ENCODE data around the gene CREB3L4. TPM values are rescaled to one million over a fixed set of nuclear protein-coding genes. Genes with fewer than 3 reads are reported as not detected.

The CREB3L4 gene
- total and polyA plus RNA-seq, 2 of the 13 experiments (the other 11 are each of a cell fraction or from before 2014, with no cell fraction given): 9.9 to 18.7 TPM

DNA sequence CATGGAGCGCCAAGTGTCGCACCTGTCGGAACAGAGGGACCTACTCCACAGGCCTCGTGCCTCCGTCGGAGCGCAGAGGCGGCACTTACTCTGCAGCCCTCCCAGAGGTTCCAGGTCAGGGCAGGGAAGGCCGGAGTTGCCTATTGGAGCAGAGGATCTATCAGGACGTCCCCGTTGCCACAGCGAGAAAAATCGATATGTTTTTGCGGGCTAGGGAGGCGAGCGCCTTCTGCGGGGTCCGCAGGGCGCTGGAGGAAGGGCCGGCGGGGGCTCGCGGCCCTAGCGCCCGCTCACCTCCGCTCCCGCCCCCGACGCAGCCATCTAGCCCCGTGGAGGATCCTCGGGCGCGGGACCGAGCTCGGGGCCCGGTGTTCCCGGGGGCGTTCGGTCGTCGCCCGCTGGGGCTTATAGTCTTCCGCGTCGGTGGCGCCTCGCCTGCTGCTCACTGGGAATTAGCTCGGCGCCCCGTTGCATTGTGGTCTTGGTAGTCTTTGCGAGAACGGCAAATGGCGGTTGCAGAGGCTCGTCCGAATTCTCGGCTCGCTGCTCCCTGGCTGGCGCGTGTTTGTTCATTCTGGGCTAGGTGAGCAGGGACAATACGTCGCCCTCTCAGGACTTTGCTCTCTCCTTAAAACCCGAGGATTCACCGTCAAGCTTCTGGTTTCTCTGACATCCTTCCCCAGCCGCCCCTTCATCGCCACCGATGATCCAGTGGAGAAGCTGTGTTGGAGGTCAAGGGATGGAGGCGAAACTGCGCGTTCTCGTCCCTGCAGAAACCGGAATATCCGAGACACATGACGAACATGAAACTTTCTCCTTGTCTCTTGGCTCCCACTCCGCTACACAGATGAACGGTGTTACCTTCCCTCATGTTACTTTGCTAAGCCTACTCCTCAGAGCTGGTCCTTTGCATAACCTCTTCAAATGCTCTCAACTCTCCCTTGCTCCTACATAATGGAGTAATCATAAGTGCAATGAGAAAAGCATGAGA lies 9.8 kb downstream of the CREB3L4 start, which contains the start of gene JTB (continued):
- TF ChIP-seq, protein P1, sequence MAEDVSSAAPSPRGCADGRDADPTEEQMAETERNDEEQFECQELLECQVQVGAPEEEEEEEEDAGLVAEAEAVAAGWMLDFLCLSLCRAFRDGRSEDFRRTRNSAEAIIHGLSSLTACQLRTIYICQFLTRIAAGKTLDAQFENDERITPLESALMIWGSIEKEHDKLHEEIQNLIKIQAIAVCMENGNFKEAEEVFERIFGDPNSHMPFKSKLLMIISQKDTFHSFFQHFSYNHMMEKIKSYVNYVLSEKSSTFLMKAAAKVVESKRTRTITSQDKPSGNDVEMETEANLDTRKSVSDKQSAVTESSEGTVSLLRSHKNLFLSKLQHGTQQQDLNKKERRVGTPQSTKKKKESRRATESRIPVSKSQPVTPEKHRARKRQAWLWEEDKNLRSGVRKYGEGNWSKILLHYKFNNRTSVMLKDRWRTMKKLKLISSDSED (CRISPR knock-in tag; IDR thresholded peaks at IDR 0.05): no peak
- TF ChIP-seq ZNF605 (CRISPR knock-in tag; IDR thresholded peaks at IDR 0.05): peak; percentile 94
- no peak for TF ChIP-seq ZNF329 (CRISPR knock-in tag; IDR thresholded peaks at IDR 0.05; ENCODE audit: low read depth)
- 0 out of 2 replicates have a peak, but pooled peaks have one; percentile 41 for TF ChIP-seq ZBTB3 (CRISPR knock-in tag; IDR thresholded peaks at IDR 0.05; ENCODE audit: borderline replicate concordance, low read depth)
- TF ChIP-seq RXRB (CRISPR knock-in tag; IDR thresholded peaks at IDR 0.05; ENCODE audit: borderline replicate concordance): peak; percentile 20; the same call in 1 of the 2 replicates
- no peak for TF ChIP-seq NAIF1 (CRISPR knock-in tag; IDR thresholded peaks at IDR 0.05; ENCODE audit: borderline replicate concordance)
- TF ChIP-seq, protein P2, sequence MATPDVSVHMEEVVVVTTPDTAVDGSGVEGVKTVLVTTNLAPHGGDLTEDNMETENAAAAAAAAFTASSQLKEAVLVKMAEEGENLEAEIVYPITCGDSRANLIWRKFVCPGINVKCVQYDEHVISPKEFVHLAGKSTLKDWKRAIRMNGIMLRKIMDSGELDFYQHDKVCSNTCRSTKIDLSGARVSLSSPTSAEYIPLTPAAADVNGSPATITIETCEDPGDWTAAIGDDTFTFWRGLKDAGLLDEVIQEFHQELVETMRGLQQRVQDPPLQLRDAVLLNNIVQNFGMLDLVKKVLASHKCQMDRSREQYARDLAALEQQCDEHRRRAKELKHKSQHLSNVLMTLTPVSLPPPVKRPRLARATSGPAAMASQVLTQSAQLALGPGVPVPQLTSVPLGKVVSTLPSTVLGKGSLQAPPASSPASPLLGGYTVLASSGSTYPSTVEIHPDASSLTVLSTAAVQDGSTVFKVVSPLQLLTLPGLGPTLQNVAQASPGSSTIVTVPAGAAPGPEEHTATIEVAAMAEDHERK (CRISPR knock-in tag; IDR thresholded peaks at IDR 0.05; ENCODE audit: low read depth): peak; percentile 47; the same call in 1 of the 2 replicates
- TF ChIP-seq ZBTB20 (CRISPR knock-in tag; IDR thresholded peaks at IDR 0.05; ENCODE audit: borderline replicate concordance, low read depth): 0 out of 2 replicates have a peak, but pooled peaks have one; percentile 55
- TF ChIP-seq ZNF552 (CRISPR knock-in tag; IDR thresholded peaks at IDR 0.05; ENCODE audit: borderline replicate concordance): no peak
- no peak for TF ChIP-seq MBD4 (IDR thresholded peaks at IDR 0.05; ENCODE audit: borderline replicate concordance, low read length)
- TF ChIP-seq GFI1 (CRISPR knock-in tag; IDR thresholded peaks at IDR 0.05; ENCODE audit: borderline replicate concordance): peak; percentile 57; the same call in 1 of the 2 replicates
- 0 out of 2 replicates have a peak, but pooled peaks have one; percentile 21 for TF ChIP-seq GATAD2A (CRISPR knock-in tag; IDR thresholded peaks at IDR 0.05)
- TF ChIP-seq ZNF883 (CRISPR knock-in tag; IDR thresholded peaks at IDR 0.05; ENCODE audit: not compliant biosample characterization): peak; percentile 93
- peak; percentile 1; the same call in 1 of the 2 replicates for TF ChIP-seq ZNF749 (CRISPR knock-in tag; IDR thresholded peaks at IDR 0.05; ENCODE audit: borderline replicate concordance)
- TF ChIP-seq RBM39 (IDR thresholded peaks at IDR 0.05; ENCODE audit: low read depth, low read length, poor library complexity, severe bottlenecking): peak; percentile 58
- TF ChIP-seq, protein P3, sequence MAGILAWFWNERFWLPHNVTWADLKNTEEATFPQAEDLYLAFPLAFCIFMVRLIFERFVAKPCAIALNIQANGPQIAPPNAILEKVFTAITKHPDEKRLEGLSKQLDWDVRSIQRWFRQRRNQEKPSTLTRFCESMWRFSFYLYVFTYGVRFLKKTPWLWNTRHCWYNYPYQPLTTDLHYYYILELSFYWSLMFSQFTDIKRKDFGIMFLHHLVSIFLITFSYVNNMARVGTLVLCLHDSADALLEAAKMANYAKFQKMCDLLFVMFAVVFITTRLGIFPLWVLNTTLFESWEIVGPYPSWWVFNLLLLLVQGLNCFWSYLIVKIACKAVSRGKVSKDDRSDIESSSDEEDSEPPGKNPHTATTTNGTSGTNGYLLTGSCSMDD (CRISPR knock-in tag; IDR thresholded peaks at IDR 0.05): no peak
- no peak; the same call in 1 of the 2 replicates for TF ChIP-seq ZNF792 (CRISPR knock-in tag; IDR thresholded peaks at IDR 0.05)
- TF ChIP-seq FOXP1 (IDR thresholded peaks at IDR 0.05): no peak
- TF ChIP-seq FOXP1 (CRISPR knock-in tag; IDR thresholded peaks at IDR 0.05): no peak
- TF ChIP-seq POLR2A (IDR thresholded peaks at IDR 0.05; ENCODE audit: insufficient read depth in 1 of 2, low read depth in 2 of 2, low read length in 2 of 2): peak; percentile 86 to 88
- no peak for TF ChIP-seq PCBP1 (IDR thresholded peaks at IDR 0.05; ENCODE audit: borderline replicate concordance, low read depth, low read length)
- TF ChIP-seq ZNF263 (CRISPR knock-in tag; IDR thresholded peaks at IDR 0.05): 0 out of 2 replicates have a peak, but pooled peaks have one; percentile 23
- no peak; the same call in 1 of the 2 replicates for TF ChIP-seq JDP2 (CRISPR knock-in tag; IDR thresholded peaks at IDR 0.05; ENCODE audit: borderline replicate concordance)
- TF ChIP-seq ZFAT (CRISPR knock-in tag; conservative IDR thresholded peaks at IDR 0.05): no peak
- TF ChIP-seq NCOA2 (CRISPR knock-in tag; IDR thresholded peaks at IDR 0.05): peak; percentile 35; the same call in 1 of the 2 replicates
- TF ChIP-seq ZNF232 (CRISPR knock-in tag; IDR thresholded peaks at IDR 0.05; ENCODE audit: borderline replicate concordance): no peak

Measured in HepG2 (cell line).